ENCODE data around the gene UROC1.

DNA sequence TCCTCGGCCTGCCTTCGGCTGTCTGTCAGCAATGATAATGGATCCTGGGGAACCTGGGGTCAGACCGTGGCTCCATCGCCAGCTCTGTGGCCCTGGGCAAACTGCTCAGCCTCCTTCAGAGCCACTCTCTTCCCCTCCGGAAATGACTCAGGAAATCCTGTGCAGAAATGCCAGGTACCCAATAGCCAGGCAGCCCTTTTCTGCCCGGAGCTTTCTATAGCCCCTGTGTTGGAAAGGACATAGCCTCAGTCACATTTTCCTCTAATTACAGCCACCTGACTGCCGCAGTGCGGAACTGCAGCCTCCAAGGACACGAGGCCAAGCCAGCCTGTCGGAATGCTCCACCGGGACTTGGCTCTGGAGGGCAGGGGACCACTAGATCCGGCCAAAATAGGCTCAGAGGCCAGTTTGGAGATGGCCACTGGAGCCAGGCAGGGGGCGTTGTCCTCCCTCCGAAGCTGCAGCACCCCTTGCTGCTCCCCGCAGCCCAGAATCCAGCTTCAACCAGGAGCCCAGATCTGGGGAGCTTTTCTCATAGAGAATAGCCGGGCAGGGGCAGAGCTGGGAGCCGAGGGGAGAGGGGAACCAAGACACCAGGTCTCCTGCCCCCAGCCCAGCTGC lies 30.3 kb downstream of the UROC1 start:
- TF ChIP-seq, protein P1, sequence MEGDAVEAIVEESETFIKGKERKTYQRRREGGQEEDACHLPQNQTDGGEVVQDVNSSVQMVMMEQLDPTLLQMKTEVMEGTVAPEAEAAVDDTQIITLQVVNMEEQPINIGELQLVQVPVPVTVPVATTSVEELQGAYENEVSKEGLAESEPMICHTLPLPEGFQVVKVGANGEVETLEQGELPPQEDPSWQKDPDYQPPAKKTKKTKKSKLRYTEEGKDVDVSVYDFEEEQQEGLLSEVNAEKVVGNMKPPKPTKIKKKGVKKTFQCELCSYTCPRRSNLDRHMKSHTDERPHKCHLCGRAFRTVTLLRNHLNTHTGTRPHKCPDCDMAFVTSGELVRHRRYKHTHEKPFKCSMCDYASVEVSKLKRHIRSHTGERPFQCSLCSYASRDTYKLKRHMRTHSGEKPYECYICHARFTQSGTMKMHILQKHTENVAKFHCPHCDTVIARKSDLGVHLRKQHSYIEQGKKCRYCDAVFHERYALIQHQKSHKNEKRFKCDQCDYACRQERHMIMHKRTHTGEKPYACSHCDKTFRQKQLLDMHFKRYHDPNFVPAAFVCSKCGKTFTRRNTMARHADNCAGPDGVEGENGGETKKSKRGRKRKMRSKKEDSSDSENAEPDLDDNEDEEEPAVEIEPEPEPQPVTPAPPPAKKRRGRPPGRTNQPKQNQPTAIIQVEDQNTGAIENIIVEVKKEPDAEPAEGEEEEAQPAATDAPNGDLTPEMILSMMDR (IDR thresholded peaks at IDR 0.05): peak in 1 of 2 donors; percentile 30
- TF ChIP-seq POLR2AphosphoS5 (IDR thresholded peaks at IDR 0.05): no peak
- TF ChIP-seq EP300 (IDR thresholded peaks at IDR 0.05): no peak
